ENCODE data around the gene GAS2L1.

DNA sequence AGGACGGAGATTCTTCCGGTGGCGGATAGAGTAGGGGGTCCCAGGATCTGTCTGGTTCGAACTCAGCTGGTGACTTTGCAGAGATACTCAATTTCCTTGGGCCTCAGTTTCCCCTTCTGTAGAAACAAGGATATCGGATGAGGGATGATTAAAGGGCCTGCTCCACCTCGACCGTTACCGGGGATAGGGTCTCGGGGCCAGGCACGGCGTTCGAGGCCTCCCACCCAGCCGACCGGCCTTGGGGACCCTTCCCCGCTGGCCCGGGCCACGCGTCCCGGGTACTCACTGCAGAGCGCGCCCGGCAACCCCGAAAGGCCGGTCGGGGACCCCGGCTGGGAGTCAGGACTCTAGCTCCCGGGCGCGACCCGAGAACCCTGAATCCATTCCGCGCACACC lies 39.0 kb upstream of the GAS2L1 start:
- TF ChIP-seq, protein P1, sequence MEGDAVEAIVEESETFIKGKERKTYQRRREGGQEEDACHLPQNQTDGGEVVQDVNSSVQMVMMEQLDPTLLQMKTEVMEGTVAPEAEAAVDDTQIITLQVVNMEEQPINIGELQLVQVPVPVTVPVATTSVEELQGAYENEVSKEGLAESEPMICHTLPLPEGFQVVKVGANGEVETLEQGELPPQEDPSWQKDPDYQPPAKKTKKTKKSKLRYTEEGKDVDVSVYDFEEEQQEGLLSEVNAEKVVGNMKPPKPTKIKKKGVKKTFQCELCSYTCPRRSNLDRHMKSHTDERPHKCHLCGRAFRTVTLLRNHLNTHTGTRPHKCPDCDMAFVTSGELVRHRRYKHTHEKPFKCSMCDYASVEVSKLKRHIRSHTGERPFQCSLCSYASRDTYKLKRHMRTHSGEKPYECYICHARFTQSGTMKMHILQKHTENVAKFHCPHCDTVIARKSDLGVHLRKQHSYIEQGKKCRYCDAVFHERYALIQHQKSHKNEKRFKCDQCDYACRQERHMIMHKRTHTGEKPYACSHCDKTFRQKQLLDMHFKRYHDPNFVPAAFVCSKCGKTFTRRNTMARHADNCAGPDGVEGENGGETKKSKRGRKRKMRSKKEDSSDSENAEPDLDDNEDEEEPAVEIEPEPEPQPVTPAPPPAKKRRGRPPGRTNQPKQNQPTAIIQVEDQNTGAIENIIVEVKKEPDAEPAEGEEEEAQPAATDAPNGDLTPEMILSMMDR (IDR thresholded peaks at IDR 0.05): peak in 1 of 7 experiments; percentile 2
- TF ChIP-seq POLR2A (IDR thresholded peaks at IDR 0.05): no peak

Measured in body of pancreas (tissue), 4 donors.